Neural cell (in vitro differentiated cells): ENCODE results near the gene KLHL30. TPM values are rescaled to one million over a fixed set of nuclear protein-coding genes. Genes with fewer than 3 reads are reported as not detected.

Source experiments
- H2AFZ ChIP-seq: fragments of 200-600, 300-800 bp; sonication (generic), shearing (Covaris generic); 2 replicates; pipeline ENCODE4 v1.6.0; 2014; ENCODE audit warnings: low read depth, mild to moderate bottlenecking, antibody characterized with exemption, low read length, moderate library complexity
- H3F3A ChIP-seq: fragments of 200-600 bp; shearing (Covaris generic); 2 replicates; pipeline ENCODE4 v1.6.1; 2016; ENCODE audit warnings: mild to moderate bottlenecking, moderate library complexity, mixed read lengths, antibody characterized with exemption, low read length; ENCODE audit not compliant: insufficient read depth, poor library complexity, severe bottlenecking
- H3K27ac ChIP-seq: fragments of 200-600, 300-800 bp; sonication (generic), shearing (Covaris generic); 2 replicates; pipeline ENCODE4 v1.5.1; 2014; ENCODE audit warnings: mild to moderate bottlenecking, low read length, moderate library complexity
- H3K27me3 ChIP-seq: fragments of 300-800, 200-600 bp; sonication (generic), shearing (Covaris generic); 2 replicates; pipeline ENCODE4 v1.6.0; 2014; ENCODE audit warnings: mild to moderate bottlenecking, low read depth, low read length, moderate library complexity; ENCODE audit not compliant: insufficient read depth
- H3K36me3 ChIP-seq: fragments of 300-800, 200-600 bp; sonication (generic), shearing (Covaris generic); 2 replicates; pipeline ENCODE4 v1.5.1; 2014; ENCODE audit warnings: mild to moderate bottlenecking, antibody characterized with exemption, low read length, moderate library complexity; ENCODE audit not compliant: insufficient read depth
- H3K4me2 ChIP-seq: fragments of 300-800, 200-600 bp; sonication (generic), shearing (Covaris generic); 2 replicates; pipeline ENCODE4 v1.6.0; 2014; ENCODE audit warnings: mild to moderate bottlenecking, low read length
- H3K4me3 ChIP-seq: fragments of 300-800, 200-600 bp; sonication (generic), shearing (Covaris generic); 2 replicates; pipeline ENCODE4 v1.5.1; 2014; ENCODE audit warnings: mild to moderate bottlenecking, low read length, moderate library complexity
- H3K79me2 ChIP-seq: fragments of 200-600 bp; shearing (Covaris generic); replicated peaks from 2 replicates; pipeline ENCODE4 v1.6.0; 2014; ENCODE audit warnings: mild to moderate bottlenecking, low read length, moderate library complexity; ENCODE audit not compliant: insufficient read depth
- H3K9ac ChIP-seq: fragments of 300-800, 200-600 bp; sonication (generic), shearing (Covaris generic); 2 replicates; pipeline ENCODE4 v1.6.1; 2016; ENCODE audit warnings: mild to moderate bottlenecking, low read length, mixed read lengths
- H3K9me2 ChIP-seq: fragments of 200-600 bp; shearing (Covaris generic); 2 replicates; pipeline ENCODE4 v1.6.1; 2016; ENCODE audit warnings: mild to moderate bottlenecking, low read length, mixed read lengths; ENCODE audit not compliant: insufficient read depth
- H3K9me3 ChIP-seq: fragments of 200-600, 300-800 bp; sonication (generic), shearing (Covaris generic); 2 replicates; pipeline ENCODE4 v1.6.1; 2016; ENCODE audit warnings: mild to moderate bottlenecking, mixed run types, low read length, moderate library complexity, mixed read lengths
- H4K20me1 ChIP-seq: fragments of 200-600 bp; shearing (Covaris generic); 2 replicates; pipeline ENCODE4 v1.6.1; 2016; ENCODE audit warnings: mild to moderate bottlenecking, mixed run types; ENCODE audit not compliant: insufficient read depth
- EP300 ChIP-seq: fragments of 450-650 bp; conservative IDR thresholded peaks from 2 replicates; pipeline ENCODE4 v1.6.1; 2014; ENCODE audit warnings: antibody characterized with exemption, mild to moderate bottlenecking, moderate library complexity; ENCODE audit not compliant: poor library complexity, severe bottlenecking
- EZH2 ChIP-seq: fragments of 200-600, 300-800 bp; shearing (Covaris generic), sonication (generic); IDR thresholded peaks from 2 replicates; pipeline ENCODE4 v1.6.1; 2014; ENCODE audit warnings: antibody characterized with exemption, low read length, borderline replicate concordance, mild to moderate bottlenecking; ENCODE audit not compliant: insufficient read depth, poor library complexity, severe bottlenecking
- MXI1 ChIP-seq: fragments of 450-650 bp; conservative IDR thresholded peaks from 2 replicates; pipeline ENCODE4 v1.6.1; 2014; ENCODE audit warnings: antibody characterized with exemption, mild to moderate bottlenecking; ENCODE audit not compliant: poor library complexity, severe bottlenecking
- POLR2AphosphoS5 ChIP-seq: IDR thresholded peaks from 2 replicates; pipeline ENCODE4 v1.6.1; 2012
- RAD21 ChIP-seq: fragments of 450-650 bp; conservative IDR thresholded peaks from 2 replicates; pipeline ENCODE4 v1.6.1; 2014; ENCODE audit warnings: antibody characterized with exemption, mild to moderate bottlenecking, moderate library complexity
- SMC3 ChIP-seq: fragments of 450-650 bp; conservative IDR thresholded peaks from 2 replicates; pipeline ENCODE4 v1.6.1; 2014; ENCODE audit warnings: antibody characterized with exemption, mild to moderate bottlenecking, moderate library complexity; ENCODE audit not compliant: poor library complexity
- TAF1 ChIP-seq: IDR thresholded peaks from 2 replicates; pipeline ENCODE4 v1.6.1; 2012; ENCODE audit warnings: low read depth
- polyA plus RNA-seq: library from polyadenylated mRNA; depleted of rRNA; stranded (reverse); fragments of >200 nt; gene quantifications from 2 replicates; pipeline ENCODE4 v1.2.3, GENCODE V29; 2014
- TF ChIP-seq, protein P1 (sequence below): IDR thresholded peaks from 2 replicates; pipeline ENCODE4 v1.6.1; 2012; ENCODE audit warnings: borderline replicate concordance
- TF ChIP-seq, protein P2 (sequence below): fragments of 450-650 bp; IDR thresholded peaks from 2 replicates; pipeline ENCODE4 v1.5.1; 2014; ENCODE audit warnings: antibody characterized with exemption, mild to moderate bottlenecking, moderate library complexity; ENCODE audit not compliant: poor library complexity, severe bottlenecking

Gene KLHL30
- polyA plus RNA-seq, 1 donor from 2014 or later = not detected

DNA sequence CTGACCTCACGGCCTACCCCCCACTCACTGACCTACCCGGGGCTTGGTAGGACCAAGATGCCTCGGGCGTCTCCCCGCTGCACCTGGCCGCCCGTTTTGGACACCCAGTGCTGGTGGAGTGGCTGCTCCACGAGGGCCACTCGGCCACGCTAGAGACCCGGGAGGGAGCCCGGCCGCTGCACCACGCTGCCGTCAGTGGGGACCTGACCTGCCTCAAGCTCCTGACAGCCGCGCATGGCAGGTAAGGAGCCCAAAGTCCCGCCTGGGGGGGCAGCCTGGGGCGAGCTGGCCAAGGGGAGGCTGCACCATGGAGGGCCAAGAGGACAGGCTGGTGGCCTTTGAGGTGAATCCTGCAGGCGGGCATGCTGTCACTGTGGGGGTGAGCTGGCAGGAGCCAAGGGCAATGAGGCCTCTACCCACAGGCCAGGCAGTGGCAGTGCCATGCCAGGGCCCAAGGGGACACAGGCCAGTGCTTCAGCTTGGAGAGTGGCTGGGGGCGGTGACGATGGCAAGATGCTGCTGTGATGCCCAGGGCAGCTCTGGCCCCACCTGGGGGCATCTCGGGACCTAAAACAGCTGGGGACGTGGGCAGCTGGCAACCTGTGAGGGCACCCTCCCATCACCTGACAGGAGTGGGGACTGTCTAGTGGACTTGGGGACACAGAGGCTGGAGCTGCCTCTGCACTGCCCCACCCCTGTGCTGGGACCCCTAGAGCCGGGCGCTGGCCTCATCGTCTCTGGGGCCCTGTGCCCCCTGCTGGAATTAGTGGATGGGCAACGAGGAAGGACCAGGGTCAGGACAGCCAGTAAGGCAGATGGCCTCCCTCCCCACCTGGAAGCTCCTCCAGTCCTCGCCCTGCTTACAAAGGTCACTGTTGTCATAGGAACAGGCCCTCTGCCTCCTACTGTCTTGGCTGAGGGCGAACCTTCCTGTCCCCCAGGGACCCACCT is 36.3 kb upstream of the KLHL30 start:
- H3K4me3 ChIP-seq = no peak overlapping the region
- no peak overlapping the region for H2AFZ ChIP-seq
- H4K20me1 ChIP-seq = no peaks in the 10 kb centered on the region
- no peak overlapping the region for H3K4me2 ChIP-seq
- no peaks in the 10 kb centered on the region for H3K27me3 ChIP-seq
- no peaks in the 10 kb centered on the region for H3K79me2 ChIP-seq
- H3K9me2 ChIP-seq = no peaks in the 10 kb centered on the region
- H3F3A ChIP-seq = no peaks in the 10 kb centered on the region
- H3K9ac ChIP-seq = no peak overlapping the region
- H3K9me3 ChIP-seq = no peaks in the 10 kb centered on the region
- TF ChIP-seq TAF1 (no peak), MXI1 (no peak), EZH2 (no peak), EP300 (no peak), SMC3 (no peak), RAD21 (no peak), POLR2AphosphoS5 (no peak)
- TF ChIP-seq, protein P1, sequence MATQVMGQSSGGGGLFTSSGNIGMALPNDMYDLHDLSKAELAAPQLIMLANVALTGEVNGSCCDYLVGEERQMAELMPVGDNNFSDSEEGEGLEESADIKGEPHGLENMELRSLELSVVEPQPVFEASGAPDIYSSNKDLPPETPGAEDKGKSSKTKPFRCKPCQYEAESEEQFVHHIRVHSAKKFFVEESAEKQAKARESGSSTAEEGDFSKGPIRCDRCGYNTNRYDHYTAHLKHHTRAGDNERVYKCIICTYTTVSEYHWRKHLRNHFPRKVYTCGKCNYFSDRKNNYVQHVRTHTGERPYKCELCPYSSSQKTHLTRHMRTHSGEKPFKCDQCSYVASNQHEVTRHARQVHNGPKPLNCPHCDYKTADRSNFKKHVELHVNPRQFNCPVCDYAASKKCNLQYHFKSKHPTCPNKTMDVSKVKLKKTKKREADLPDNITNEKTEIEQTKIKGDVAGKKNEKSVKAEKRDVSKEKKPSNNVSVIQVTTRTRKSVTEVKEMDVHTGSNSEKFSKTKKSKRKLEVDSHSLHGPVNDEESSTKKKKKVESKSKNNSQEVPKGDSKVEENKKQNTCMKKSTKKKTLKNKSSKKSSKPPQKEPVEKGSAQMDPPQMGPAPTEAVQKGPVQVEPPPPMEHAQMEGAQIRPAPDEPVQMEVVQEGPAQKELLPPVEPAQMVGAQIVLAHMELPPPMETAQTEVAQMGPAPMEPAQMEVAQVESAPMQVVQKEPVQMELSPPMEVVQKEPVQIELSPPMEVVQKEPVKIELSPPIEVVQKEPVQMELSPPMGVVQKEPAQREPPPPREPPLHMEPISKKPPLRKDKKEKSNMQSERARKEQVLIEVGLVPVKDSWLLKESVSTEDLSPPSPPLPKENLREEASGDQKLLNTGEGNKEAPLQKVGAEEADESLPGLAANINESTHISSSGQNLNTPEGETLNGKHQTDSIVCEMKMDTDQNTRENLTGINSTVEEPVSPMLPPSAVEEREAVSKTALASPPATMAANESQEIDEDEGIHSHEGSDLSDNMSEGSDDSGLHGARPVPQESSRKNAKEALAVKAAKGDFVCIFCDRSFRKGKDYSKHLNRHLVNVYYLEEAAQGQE = no peak
- TF ChIP-seq, protein P2, sequence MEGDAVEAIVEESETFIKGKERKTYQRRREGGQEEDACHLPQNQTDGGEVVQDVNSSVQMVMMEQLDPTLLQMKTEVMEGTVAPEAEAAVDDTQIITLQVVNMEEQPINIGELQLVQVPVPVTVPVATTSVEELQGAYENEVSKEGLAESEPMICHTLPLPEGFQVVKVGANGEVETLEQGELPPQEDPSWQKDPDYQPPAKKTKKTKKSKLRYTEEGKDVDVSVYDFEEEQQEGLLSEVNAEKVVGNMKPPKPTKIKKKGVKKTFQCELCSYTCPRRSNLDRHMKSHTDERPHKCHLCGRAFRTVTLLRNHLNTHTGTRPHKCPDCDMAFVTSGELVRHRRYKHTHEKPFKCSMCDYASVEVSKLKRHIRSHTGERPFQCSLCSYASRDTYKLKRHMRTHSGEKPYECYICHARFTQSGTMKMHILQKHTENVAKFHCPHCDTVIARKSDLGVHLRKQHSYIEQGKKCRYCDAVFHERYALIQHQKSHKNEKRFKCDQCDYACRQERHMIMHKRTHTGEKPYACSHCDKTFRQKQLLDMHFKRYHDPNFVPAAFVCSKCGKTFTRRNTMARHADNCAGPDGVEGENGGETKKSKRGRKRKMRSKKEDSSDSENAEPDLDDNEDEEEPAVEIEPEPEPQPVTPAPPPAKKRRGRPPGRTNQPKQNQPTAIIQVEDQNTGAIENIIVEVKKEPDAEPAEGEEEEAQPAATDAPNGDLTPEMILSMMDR = no peak
- H3K27ac ChIP-seq = no peak overlapping the region
- H3K36me3 ChIP-seq = no peaks in the 10 kb centered on the region

DNA sequence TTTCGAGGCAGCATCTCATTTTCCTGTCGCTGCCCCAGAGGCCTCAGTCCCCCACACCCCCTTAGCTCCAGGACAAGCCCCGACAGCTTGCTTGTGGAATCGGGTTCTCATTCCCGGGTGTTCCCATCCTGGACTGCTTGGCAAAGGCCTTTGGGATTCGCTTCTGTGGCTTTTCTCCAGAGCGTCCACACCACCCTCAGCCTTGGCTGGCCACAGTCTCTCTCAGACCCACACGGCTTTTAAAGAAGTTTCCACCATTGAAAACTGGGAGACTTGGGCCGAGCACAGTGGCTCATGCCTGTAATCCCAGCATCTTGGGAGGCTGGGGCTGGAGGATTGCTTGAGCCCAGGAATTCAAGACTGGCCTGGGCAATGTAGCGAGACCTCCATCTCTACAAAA is 35.6 kb upstream of the KLHL30 start:
- Histone ChIP-seq H3K79me2 (no peaks in the 10 kb centered on the region), H3K9ac (no peak overlapping the region), H4K20me1 (no peaks in the 10 kb centered on the region), H2AFZ (no peak overlapping the region), H3K4me2 (no peak overlapping the region), H3F3A (no peaks in the 10 kb centered on the region), H3K4me3 (no peak overlapping the region), H3K9me3 (no peaks in the 10 kb centered on the region), H3K9me2 (no peaks in the 10 kb centered on the region), H3K27me3 (no peaks in the 10 kb centered on the region), H3K36me3 (no peaks in the 10 kb centered on the region), H3K27ac (no peak overlapping the region)
- no peak for TF ChIP-seq TAF1
- no peak for TF ChIP-seq EZH2
- TF ChIP-seq, protein P1 = no peak
- TF ChIP-seq RAD21 = no peak
- TF ChIP-seq POLR2AphosphoS5 = no peak
- TF ChIP-seq EP300 = no peak
- no peak for TF ChIP-seq MXI1
- TF ChIP-seq, protein P2 = no peak
- no peak for TF ChIP-seq SMC3
